Large intestine (tissue), 3 donors: ENCODE results near the gene PLEKHA1. TPM values are rescaled to one million over a fixed set of nuclear protein-coding genes. Genes with fewer than 3 reads are reported as not detected.

Experiments
- DNase-seq, 2 donors: peaks; one replicate each; pipeline versions ENCODE4 v3.0.0 to v3.0.0-alpha.2; 2013
- H3K27ac ChIP-seq: one replicate; pipeline ENCODE4 v1.5.1; 2013; ENCODE audit warnings: low read length
- H3K27me3 ChIP-seq: 2 replicates; pipeline ENCODE4 v1.6.1; 2013; ENCODE audit warnings: low read length; ENCODE audit not compliant: control insufficient read depth, insufficient read depth
- H3K36me3 ChIP-seq: 2 replicates; pipeline ENCODE4 v1.6.1; 2013; ENCODE audit warnings: low read length; ENCODE audit not compliant: control insufficient read depth, insufficient read depth
- H3K4me1 ChIP-seq: one replicate; pipeline ENCODE4 v1.6.1; 2013; ENCODE audit warnings: low read length; ENCODE audit not compliant: control insufficient read depth, insufficient read depth
- H3K4me3 ChIP-seq: one replicate; pipeline ENCODE4 v1.5.1; 2013; ENCODE audit warnings: low read length
- H3K9me3 ChIP-seq: one replicate; pipeline ENCODE4 v1.6.1; 2013; ENCODE audit warnings: mild to moderate bottlenecking, low read depth, low read length, moderate library complexity; ENCODE audit not compliant: control insufficient read depth
- WGBS: methylation state at CpG from one replicate; pipeline ENCODE4 v1.1.5; 2013; ENCODE audit warnings: low lambda C conversion rate; ENCODE audit not compliant: insufficient coverage; 5-methylcytosine and 5-hydroxymethylcytosine counted together
- polyA plus RNA-seq: library from polyadenylated mRNA; unstranded; fragments of 120-200 nt; gene quantifications from one replicate; pipeline ENCODE4 v1.2.1, GENCODE V29; 2013

PLEKHA1 gene
- polyA plus RNA-seq, 1 donor: 65.6 TPM

GRCh38 chr10:122458693-122459092, 84.2 kb downstream of the PLEKHA1 start:
- no peak for DNase-seq
- Histone ChIP-seq H3K27ac (no peak overlapping the region), H3K36me3 (no peaks in the 10 kb centered on the region), H3K4me1 (peaks cover 12% of the 10 kb centered on the region), H3K4me3 (no peak overlapping the region), H3K27me3 (peaks cover 53% of the 10 kb centered on the region), H3K9me3 (no peaks in the 10 kb centered on the region)
- WGBS: 100% methylated on average over 1 of the region's 6 CpGs

- H3K4me3 ChIP-seq: no peak overlapping the region
- H3K4me1 ChIP-seq: peaks cover 12% of the 10 kb centered on the region
- no peak for DNase-seq
- H3K9me3 ChIP-seq: no peaks in the 10 kb centered on the region
- peaks cover 62% of the 10 kb centered on the region for H3K27me3 ChIP-seq
- 100% methylated on average over 1 of the region's 14 CpGs for WGBS
- no peak overlapping the region for H3K27ac ChIP-seq
- H3K36me3 ChIP-seq: no peaks in the 10 kb centered on the region
Observed at GRCh38 chr10:122459561-122460273, 85.2 kb downstream of the PLEKHA1 start.

- Histone ChIP-seq H3K9me3 (no peaks in the 10 kb centered on the region), H3K27me3 (peaks cover 63% of the 10 kb centered on the region), H3K27ac (no peak overlapping the region), H3K4me1 (peaks cover 12% of the 10 kb centered on the region), H3K36me3 (no peaks in the 10 kb centered on the region), H3K4me3 (peak overlapping the region; percentile 49)
- no CpG with 5 or more reads among the region's 40 CpGs for WGBS
- peak in 1 of 2 donors; percentile 32 for DNase-seq
Observed at GRCh38 chr10:122460891-122461293, 86.4 kb downstream of the PLEKHA1 start.

- Histone ChIP-seq H3K27me3 (peaks cover 63% of the 10 kb centered on the region), H3K4me1 (peaks cover 12% of the 10 kb centered on the region), H3K9me3 (no peaks in the 10 kb centered on the region), H3K27ac (no peak within 1 kb of the TSS), H3K36me3 (no peaks in the 10 kb centered on the region), H3K4me3 (peak within 1 kb of the TSS; percentile 50)
- peak in 1 of 2 donors; percentile 70 for DNase-seq
- no CpG with 5 or more reads among the region's 56 CpGs for WGBS
Observed at GRCh38 chr10:122461367-122461728, 86.8 kb downstream of the PLEKHA1 start, which contains the start of gene HTRA1. Gene HTRA1, plus strand, starts transcription at chr10:122461553. Its CDS starts 100 bp downstream, at chr10:122461653.

GRCh38 chr10:122461729-122462532, 87.4 kb downstream of the PLEKHA1 start:
- Histone ChIP-seq H3K4me3 (peak overlapping the region; percentile 50), H3K27me3 (peaks cover 62% of the 10 kb centered on the region), H3K36me3 (no peaks in the 10 kb centered on the region), H3K27ac (no peak overlapping the region), H3K4me1 (peaks cover 12% of the 10 kb centered on the region), H3K9me3 (no peaks in the 10 kb centered on the region)
- DNase-seq: peak in 1 of 2 donors; percentile 55
- WGBS: no CpG with 5 or more reads among the region's 95 CpGs

GRCh38 chr10:122462533-122463465, 88.3 kb downstream of the PLEKHA1 start:
- H3K4me3 ChIP-seq: peak overlapping the region; percentile 50
- no CpG with 5 or more reads among the region's 47 CpGs for WGBS
- H3K27me3 ChIP-seq: peaks cover 56% of the 10 kb centered on the region

GRCh38 chr10:122463466-122464249, 89.2 kb downstream of the PLEKHA1 start:
- Histone ChIP-seq H3K27ac (no peak overlapping the region), H3K4me3 (no peak overlapping the region), H3K4me1 (peaks cover 12% of the 10 kb centered on the region), H3K9me3 (no peaks in the 10 kb centered on the region), H3K27me3 (peaks cover 49% of the 10 kb centered on the region), H3K36me3 (no peaks in the 10 kb centered on the region)
- no CpG with 5 or more reads among the region's 17 CpGs for WGBS
- DNase-seq: no peak

More at GRCh38 chr10:122462533-122463465, 88.3 kb downstream of the PLEKHA1 start:
- Histone ChIP-seq H3K9me3 (no peaks in the 10 kb centered on the region), H3K27ac (no peak overlapping the region), H3K4me1 (peaks cover 12% of the 10 kb centered on the region), H3K36me3 (no peaks in the 10 kb centered on the region)
- DNase-seq: peak in 1 of 2 donors; percentile 47

GRCh38 chr10:122464250-122464510, 89.7 kb downstream of the PLEKHA1 start:
- DNase-seq: no peak
- no peaks in the 10 kb centered on the region for H3K36me3 ChIP-seq
- no peaks in the 10 kb centered on the region for H3K9me3 ChIP-seq
- H3K27me3 ChIP-seq: peaks cover 43% of the 10 kb centered on the region
- H3K27ac ChIP-seq: no peak overlapping the region
- WGBS: no CpG with 5 or more reads among the region's 4 CpGs
- no peak overlapping the region for H3K4me3 ChIP-seq
- H3K4me1 ChIP-seq: peaks cover 12% of the 10 kb centered on the region

GRCh38 chr10:122464586-122464985, 90.1 kb downstream of the PLEKHA1 start:
- no peak for DNase-seq
- no peaks in the 10 kb centered on the region for H3K9me3 ChIP-seq
- no peak overlapping the region for H3K27ac ChIP-seq
- WGBS: 100% methylated on average over 1 of the region's 11 CpGs
- H3K4me1 ChIP-seq: peaks cover 12% of the 10 kb centered on the region
- no peaks in the 10 kb centered on the region for H3K36me3 ChIP-seq
- peaks cover 39% of the 10 kb centered on the region for H3K27me3 ChIP-seq
- no peak overlapping the region for H3K4me3 ChIP-seq
